ENCODE results near the gene PDE11A. TPM values are rescaled to one million over a fixed set of nuclear protein-coding genes. Genes with fewer than 3 reads are reported as not detected.

Gene PDE11A
- total RNA-seq, 2 experiments from 2014 or later = not detected

DNA sequence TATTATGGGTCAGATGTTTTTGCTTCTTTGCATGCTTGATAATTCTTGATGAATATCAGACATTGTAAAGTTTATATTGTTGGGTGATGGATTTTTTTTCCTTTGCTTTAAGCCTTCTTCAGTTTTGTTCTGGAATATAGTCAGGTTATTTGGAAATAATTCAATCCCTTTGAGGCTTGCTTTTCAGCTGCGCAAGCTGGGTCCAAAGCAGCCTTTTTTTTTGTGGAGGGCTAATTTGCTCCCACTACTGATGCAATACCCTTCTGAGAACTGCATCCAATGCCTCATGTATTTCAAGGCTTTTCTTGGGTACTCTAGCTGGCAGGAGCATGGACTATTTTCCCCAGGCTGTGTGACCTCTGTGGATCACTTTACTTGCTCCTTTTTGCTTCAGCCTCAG is 434.1 kb downstream of the PDE11A start:
- Mint-ChIP-seq H3K4me1 (ENCODE audit: low read depth) (no peaks in the 10 kb centered on the region), H3K27me3 (peaks cover 32% of the 10 kb centered on the region), H3K36me3 (ENCODE audit: low read depth) (no peaks in the 10 kb centered on the region), H3K27ac (no peak overlapping the region), H3K4me3 (no peak overlapping the region), H3K9me3 (no peaks in the 10 kb centered on the region)
- ChIA-PET POLR2A (no interaction called here), CTCF (no interaction called here)
- ATAC-seq (ENCODE audit: poor library complexity) (no peak), DNase-seq (no peak)
- H3K27ac ChIP-seq (ENCODE audit: low read depth in 1 of 2, low read length in 2 of 2) = no peak overlapping the region
- H3K27me3 ChIP-seq (ENCODE audit: control insufficient read depth in 1 of 2, insufficient read depth in 2 of 2, low read length in 2 of 2) = peaks cover 7 to 20% of the 10 kb centered on the region in 2 experiments
- no peaks in the 10 kb centered on the region for H3K9me3 ChIP-seq (ENCODE audit: control insufficient read depth in 1 of 2, insufficient read depth in 1 of 2, low read length in 2 of 2)
- intact Hi-C loops (cut with DNase I, micrococcal nuclease) = no loop called here
- H3K4me3 ChIP-seq (ENCODE audit: low read length) = no peak overlapping the region
- H3K36me3 ChIP-seq (ENCODE audit: insufficient read depth, low read length) = no peaks in the 10 kb centered on the region
- TF ChIP-seq, protein P1, sequence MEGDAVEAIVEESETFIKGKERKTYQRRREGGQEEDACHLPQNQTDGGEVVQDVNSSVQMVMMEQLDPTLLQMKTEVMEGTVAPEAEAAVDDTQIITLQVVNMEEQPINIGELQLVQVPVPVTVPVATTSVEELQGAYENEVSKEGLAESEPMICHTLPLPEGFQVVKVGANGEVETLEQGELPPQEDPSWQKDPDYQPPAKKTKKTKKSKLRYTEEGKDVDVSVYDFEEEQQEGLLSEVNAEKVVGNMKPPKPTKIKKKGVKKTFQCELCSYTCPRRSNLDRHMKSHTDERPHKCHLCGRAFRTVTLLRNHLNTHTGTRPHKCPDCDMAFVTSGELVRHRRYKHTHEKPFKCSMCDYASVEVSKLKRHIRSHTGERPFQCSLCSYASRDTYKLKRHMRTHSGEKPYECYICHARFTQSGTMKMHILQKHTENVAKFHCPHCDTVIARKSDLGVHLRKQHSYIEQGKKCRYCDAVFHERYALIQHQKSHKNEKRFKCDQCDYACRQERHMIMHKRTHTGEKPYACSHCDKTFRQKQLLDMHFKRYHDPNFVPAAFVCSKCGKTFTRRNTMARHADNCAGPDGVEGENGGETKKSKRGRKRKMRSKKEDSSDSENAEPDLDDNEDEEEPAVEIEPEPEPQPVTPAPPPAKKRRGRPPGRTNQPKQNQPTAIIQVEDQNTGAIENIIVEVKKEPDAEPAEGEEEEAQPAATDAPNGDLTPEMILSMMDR (IDR thresholded peaks at IDR 0.05) = no peak
- no peaks in the 10 kb centered on the region for H3K4me1 ChIP-seq (ENCODE audit: insufficient read depth, low read length)

- Mint-ChIP-seq H3K4me1 (ENCODE audit: low read depth) (no peaks in the 10 kb centered on the region), H3K36me3 (ENCODE audit: low read depth) (no peaks in the 10 kb centered on the region), H3K27ac (no peak overlapping the region), H3K9me3 (no peaks in the 10 kb centered on the region), H3K27me3 (peaks cover 28% of the 10 kb centered on the region), H3K4me3 (no peak overlapping the region)
- Histone ChIP-seq H3K4me3 (ENCODE audit: low read length) (no peak overlapping the region), H3K9me3 (ENCODE audit: control insufficient read depth in 1 of 2, insufficient read depth in 1 of 2, low read length in 2 of 2) (no peaks in the 10 kb centered on the region), H3K4me1 (ENCODE audit: insufficient read depth, low read length) (no peaks in the 10 kb centered on the region), H3K27me3 (ENCODE audit: control insufficient read depth in 1 of 2, insufficient read depth in 2 of 2, low read length in 2 of 2) (peaks cover 6 to 20% of the 10 kb centered on the region in 2 experiments), H3K36me3 (ENCODE audit: insufficient read depth, low read length) (no peaks in the 10 kb centered on the region), H3K27ac (ENCODE audit: low read depth in 1 of 2, low read length in 2 of 2) (no peak overlapping the region)
- TF ChIP-seq, protein P1 (IDR thresholded peaks at IDR 0.05) = no peak
- intact Hi-C loops (cut with DNase I, micrococcal nuclease) = no loop called here
- ATAC-seq (ENCODE audit: poor library complexity) (no peak), DNase-seq (no peak)
- ChIA-PET POLR2A (no interaction called here), CTCF (interaction anchor here (1.5 kb wide), 1 partner anchor 13 kb away, joined by 3 read pairs; no protein-coding TSS in a partner anchor)
These were observed 435.9 kb downstream of the PDE11A start for GRCh38 chr2:177636672-177637071.

DNA sequence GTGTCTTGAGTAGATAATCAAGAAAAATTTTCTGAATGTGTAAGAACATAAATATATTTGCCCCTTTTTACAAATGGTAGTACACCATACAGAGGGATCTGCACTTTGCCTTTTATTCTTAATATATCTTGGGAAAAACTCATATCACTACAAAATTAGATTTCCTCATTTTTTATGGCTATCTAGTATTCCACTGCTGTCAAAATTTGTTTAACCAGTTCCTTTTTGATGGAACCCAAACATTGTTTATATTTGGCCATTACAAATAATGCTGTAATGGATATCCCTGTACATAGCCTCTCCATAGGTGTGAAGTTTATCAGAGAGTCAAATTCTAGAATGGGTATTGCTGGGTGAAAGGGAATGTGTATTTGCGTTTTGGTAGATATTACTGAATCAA is 436.9 kb downstream of the PDE11A start:
- TF ChIP-seq, protein P1 (IDR thresholded peaks at IDR 0.05) = no peak
- CTCF ChIA-PET = no interaction called here
- Histone ChIP-seq H3K4me1 (ENCODE audit: insufficient read depth, low read length) (no peaks in the 10 kb centered on the region), H3K27me3 (ENCODE audit: control insufficient read depth in 1 of 2, insufficient read depth in 2 of 2, low read length in 2 of 2) (peaks cover 6 to 16% of the 10 kb centered on the region in 2 experiments), H3K9me3 (ENCODE audit: control insufficient read depth in 1 of 2, insufficient read depth in 1 of 2, low read length in 2 of 2) (no peaks in the 10 kb centered on the region), H3K27ac (ENCODE audit: low read depth in 1 of 2, low read length in 2 of 2) (no peak overlapping the region), H3K4me3 (ENCODE audit: low read length) (no peak overlapping the region), H3K36me3 (ENCODE audit: insufficient read depth, low read length) (no peaks in the 10 kb centered on the region)
- no peak for ATAC-seq (ENCODE audit: poor library complexity)
- Mint-ChIP-seq H3K9me3 (no peaks in the 10 kb centered on the region), H3K4me1 (ENCODE audit: low read depth) (no peaks in the 10 kb centered on the region), H3K27ac (no peak overlapping the region), H3K36me3 (ENCODE audit: low read depth) (no peaks in the 10 kb centered on the region), H3K4me3 (no peak overlapping the region), H3K27me3 (peaks cover 24% of the 10 kb centered on the region)
- intact Hi-C loops (cut with DNase I, micrococcal nuclease) = no loop called here
- POLR2A ChIA-PET = no interaction called here
- no peak for DNase-seq
